ENCODE data around the gene ROBO2.

ROBO2 gene

GRCh38 chr3:77526573-77527113 lies 486.7 kb downstream of the ROBO2 start:
- no peak for DNase-seq

GRCh38 chr3:77529522-77529921 lies 489.6 kb downstream of the ROBO2 start:
- no peak for DNase-seq

DNA sequence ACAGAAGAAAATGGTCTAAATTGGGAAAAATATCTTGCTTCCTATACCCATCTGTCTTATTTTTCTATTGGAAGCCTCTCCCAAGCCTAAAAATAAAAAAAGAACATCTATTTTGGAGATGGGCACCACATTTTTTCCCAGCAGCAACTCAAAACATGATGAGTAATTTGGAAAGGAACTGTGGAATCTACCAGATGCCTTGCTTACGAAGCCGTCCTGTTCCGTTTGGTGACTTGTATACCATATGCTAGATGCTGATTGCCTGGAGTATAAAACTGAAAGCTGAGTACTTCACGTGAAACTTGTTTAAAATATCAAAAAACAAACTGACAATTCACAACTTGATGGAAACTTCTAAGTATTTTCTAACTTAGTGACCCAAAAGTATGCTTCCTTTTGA lies 491.0 kb downstream of the ROBO2 start:
- no peak for DNase-seq

GRCh38 chr3:77535116-77535515 lies 495.2 kb downstream of the ROBO2 start:
- DNase-seq, result no peak

DNA sequence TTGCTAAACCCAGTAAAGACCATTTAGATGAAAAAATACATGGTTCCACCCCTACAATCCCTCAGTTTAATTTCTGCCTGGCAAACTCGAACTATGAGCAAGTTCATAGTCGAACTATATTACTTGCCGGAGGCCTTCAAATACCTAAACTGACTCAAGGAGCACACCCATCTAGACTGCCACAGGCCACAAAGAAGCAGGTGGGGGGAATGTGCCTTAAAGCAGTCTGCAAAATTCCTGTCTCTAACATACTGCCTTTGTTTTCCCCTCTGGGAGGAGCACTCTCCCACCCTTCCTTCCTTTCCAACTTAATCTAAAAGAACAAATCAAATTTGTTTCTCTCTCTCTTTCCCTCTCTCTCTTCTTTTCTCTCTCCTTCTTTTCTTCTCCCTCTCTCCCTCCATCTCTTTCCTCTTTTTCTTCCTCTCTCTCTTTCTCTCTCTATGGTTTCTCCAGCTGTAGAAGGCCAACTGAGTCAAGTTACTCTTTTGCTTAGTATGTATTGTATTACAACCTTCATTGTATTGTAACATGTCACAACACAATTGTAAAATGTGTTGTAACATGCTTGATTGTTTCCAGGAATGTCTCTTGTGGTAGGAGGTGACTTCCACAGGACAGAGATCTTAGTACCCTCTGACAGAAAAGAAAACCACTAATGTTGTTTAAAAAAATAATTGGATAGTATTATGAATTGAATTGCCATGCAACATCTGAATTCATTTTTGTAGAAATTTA lies 496.3 kb downstream of the ROBO2 start:
- no peak for DNase-seq

GRCh38 chr3:77539014-77539413 lies 499.1 kb downstream of the ROBO2 start:
- no peak for DNase-seq

DNA sequence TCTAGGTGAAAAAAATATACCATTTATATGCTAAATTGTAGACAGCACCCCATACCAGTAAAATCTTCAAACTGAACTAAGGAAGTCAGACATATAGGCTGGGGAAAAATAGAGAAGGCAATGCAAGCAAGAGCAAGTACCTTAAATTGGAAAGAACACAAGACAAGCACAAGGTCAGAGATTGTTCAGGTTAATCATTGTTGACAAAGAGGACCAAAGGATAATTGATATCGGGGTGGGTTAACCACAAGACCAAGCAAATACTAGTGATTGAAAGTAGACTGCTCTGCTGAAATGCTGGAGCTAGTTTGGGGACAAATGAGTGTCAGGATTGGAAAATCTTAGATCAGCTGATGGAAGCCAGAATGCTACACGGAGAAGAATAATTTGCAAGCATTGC lies 499.8 kb downstream of the ROBO2 start:
- DNase-seq, result no peak

- no peak for DNase-seq
These were observed 501.5 kb downstream of the ROBO2 start for GRCh38 chr3:77541203-77541922.

DNA sequence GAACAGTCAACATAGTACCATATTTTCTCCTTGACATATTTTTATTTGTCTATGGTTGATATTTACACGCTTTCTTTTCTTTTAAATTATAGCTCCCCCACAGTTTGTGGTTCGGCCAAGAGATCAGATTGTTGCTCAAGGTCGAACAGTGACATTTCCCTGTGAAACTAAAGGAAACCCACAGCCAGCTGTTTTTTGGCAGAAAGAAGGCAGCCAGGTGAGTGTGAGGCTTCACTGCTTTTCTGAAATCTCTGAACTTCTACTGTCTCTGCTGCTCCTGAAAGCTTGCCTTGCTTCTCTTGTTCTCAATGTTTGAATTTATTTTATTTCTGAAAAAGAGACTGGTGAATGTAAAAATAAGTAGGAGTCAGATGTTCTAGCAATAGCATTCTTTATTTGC lies 506.3 kb downstream of the ROBO2 start:
- no peak for DNase-seq

DNA sequence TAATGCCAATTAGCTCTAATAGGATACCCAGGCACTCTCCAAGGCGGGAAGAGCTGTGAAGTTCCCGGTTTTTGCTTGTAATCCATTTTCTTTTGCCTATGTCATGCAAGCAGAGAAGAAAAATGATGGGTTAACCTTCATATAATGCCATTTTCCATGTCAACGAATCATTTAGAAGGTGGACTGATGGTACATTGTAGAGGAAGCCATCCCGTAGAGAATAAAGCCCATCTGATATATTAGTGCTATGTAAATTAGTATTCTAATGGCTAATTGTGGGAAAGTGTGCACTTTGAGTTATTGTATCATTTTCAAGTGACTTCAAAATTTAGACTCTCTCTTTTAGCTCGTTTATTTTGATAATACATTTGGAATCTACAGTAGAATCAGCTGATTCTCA lies 509.1 kb downstream of the ROBO2 start:
- DNase-seq, result no peak

DNA sequence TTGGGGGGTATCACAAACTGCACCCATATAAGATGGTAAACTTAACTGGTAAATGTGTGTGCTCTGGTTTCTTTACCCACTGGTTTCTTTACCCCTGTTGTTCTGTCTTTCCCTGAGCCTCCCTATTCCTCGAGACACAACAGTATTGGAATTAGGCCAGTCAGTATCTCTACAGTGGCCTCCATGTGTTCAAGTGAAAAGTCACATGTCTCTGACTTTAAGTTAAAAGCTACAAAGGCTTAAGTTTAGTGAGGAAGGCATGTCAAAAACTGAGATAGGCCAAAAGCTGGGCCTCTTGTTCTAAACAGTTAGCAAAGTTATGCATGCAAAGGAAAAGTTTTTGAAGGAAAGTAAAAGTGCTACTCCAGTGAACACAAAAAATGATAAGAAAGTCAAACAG lies 513.3 kb downstream of the ROBO2 start:
- DNase-seq, result no peak

- no peak for DNase-seq
These were observed 522.2 kb downstream of the ROBO2 start for GRCh38 chr3:77562089-77562488.

DNA sequence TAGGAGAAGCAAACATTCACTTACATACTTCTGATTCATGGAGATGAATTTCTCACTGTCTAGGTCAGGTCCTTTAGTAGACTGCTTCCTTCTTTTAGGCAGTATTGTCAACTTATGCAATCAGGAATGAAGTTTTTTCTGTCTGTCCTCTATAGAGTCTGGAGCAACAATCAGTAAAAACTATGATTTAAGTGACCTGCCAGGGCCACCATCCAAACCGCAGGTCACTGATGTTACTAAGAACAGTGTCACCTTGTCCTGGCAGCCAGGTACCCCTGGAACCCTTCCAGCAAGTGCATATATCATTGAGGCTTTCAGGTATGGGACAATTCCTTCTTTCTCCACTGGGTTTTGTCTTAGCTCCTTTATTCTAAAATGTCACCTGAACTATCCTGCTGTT lies 523.1 kb downstream of the ROBO2 start:
- no peak for DNase-seq

DNA sequence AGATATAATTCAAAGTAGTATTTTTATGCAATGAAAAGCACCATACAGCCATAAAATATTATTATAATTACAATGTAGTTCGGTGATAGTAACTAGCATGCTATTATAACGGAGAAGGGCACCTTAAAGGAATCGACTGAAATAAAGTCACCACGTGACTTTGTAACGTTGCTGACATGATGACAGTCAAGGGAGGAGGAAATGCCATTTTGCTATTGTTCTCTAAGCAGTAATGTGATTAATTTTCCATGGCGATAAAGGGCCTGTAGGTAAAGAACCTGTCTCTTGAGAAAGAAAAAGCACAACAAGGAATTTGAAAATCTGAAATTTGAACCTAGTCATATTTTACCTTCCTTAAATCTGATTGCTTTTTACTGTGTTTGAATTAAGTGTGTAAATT lies 526.2 kb downstream of the ROBO2 start:
- no peak for DNase-seq

- DNase-seq, result no peak
These were observed 532.2 kb downstream of the ROBO2 start for GRCh38 chr3:77571971-77572715.

- DNase-seq, result no peak
These were observed 537.4 kb downstream of the ROBO2 start for GRCh38 chr3:77577264-77577663.

DNA sequence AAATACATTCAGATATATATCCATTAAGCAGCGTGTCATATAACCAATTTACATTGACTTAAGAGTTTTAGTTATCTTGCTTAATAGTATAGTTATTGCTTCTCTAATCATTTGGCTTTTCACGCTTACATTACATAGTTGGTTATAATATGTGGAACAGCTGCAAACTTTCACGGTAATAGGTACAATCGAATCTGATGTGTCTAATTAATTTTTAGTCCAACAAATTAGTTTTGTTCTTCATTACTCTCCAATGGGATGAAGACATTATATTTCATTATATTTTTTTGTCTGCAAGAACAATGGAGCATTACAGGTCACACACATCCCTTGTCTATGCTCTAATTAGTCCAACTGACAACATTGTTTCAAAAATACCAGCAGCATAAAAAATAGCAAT lies 546.3 kb downstream of the ROBO2 start:
- no peak for DNase-seq

GRCh38 chr3:77588863-77589262 lies 549.0 kb downstream of the ROBO2 start:
- no peak for DNase-seq

GRCh38 chr3:77590191-77590590 lies 550.3 kb downstream of the ROBO2 start:
- DNase-seq, result no peak

DNA sequence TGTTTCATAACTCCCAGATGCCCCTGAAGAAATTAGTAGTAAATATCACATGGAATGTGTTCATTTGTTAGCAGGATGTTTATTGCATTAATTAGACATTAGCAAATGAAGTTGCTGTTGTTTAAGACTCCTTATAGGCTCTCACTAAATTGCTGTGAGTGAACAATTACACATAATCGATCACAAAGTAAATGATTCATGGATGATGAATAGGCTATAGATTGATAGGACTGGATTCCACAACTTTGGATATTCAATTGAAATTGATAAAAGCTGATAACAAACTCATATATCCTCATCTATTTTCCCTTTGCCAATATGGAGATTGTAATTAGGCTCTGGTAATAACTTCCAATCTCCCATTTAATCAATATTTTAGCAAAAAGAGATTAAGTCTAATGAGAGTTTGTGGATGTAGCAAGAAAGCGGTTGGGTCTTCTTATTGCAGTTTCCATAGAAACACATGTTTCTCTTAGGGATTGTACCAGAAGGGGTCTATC lies 555.5 kb downstream of the ROBO2 start:
- no peak for DNase-seq

GRCh38 chr3:77599948-77600347 lies 560.0 kb downstream of the ROBO2 start:
- no peak for DNase-seq

DNA sequence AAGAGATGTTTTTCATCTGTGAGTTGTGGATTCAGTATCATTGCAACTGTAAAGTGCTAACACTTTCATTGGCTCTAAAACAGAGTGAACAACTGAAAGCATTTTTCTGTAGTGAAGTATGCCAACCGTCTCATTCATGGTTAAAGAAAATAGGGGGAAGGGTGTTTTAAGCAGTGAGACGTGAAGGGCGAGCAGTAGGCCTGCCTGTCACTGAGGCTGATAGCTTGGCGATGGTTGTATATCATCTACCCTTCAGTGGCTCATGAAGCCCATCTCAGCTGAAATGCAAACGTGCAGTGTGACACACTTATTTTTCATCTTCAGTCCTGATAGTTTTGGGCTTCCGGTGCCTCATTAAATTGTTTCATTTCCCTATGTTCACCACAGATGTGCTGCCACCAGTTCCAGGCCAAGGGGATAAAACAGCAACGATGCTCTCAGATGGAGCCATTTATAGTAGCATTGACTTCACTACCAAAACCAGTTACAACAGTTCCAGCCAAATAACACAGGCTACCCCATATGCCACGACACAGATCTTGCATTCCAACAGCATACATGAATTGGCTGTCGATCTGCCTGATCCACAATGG lies 562.0 kb downstream of the ROBO2 start:
- no peak for DNase-seq

GRCh38 chr3:77602722-77603121 lies 562.8 kb downstream of the ROBO2 start:
- DNase-seq, result no peak

All from stimulated activated CD4-positive, alpha-beta T cell treated with anti-CD3 and anti-CD28 coated beads, Interleukin-15, amount 100 ng/mL, for 24 hours (primary cell).